ENCODE measurements around the gene NOXO1.

NOXO1 gene

GRCh38 chr16:2009791-2010510 lies 28.7 kb upstream of the NOXO1 start, which contains the start of gene ZNF598:
ZNF598 (minus strand) TSS chr16:2009821.
- peak; percentile 75 for DNase-seq (ENCODE audit: low read depth)

- DNase-seq (ENCODE audit: low read depth), result no peak
These were observed 28.0 kb upstream of the NOXO1 start for GRCh38 chr16:2009164-2009711.

GRCh38 chr16:2008631-2009163 lies 27.4 kb upstream of the NOXO1 start:
- no peak for DNase-seq (ENCODE audit: low read depth)

GRCh38 chr16:2008009-2008526 lies 26.8 kb upstream of the NOXO1 start:
- no peak for DNase-seq (ENCODE audit: low read depth)

- DNase-seq (ENCODE audit: low read depth), result no peak
These were observed 26.0 kb upstream of the NOXO1 start for GRCh38 chr16:2007081-2007836.

- no peak for DNase-seq (ENCODE audit: low read depth)
These were observed 25.0 kb upstream of the NOXO1 start for GRCh38 chr16:2006317-2006716.

GRCh38 chr16:2005646-2006045 lies 24.4 kb upstream of the NOXO1 start:
- no peak for DNase-seq (ENCODE audit: low read depth)

GRCh38 chr16:2004795-2005517 lies 23.7 kb upstream of the NOXO1 start:
- DNase-seq (ENCODE audit: low read depth), result no peak

GRCh38 chr16:2003827-2004641 lies 22.8 kb upstream of the NOXO1 start:
- DNase-seq (ENCODE audit: low read depth), result peak; percentile 45

- no peak for DNase-seq (ENCODE audit: low read depth)
These were observed 22.1 kb upstream of the NOXO1 start for GRCh38 chr16:2003231-2003826.

- DNase-seq (ENCODE audit: low read depth), result no peak
These were observed 21.3 kb upstream of the NOXO1 start for GRCh38 chr16:2002406-2003230.

GRCh38 chr16:2001456-2002355 lies 20.4 kb upstream of the NOXO1 start:
- no peak for DNase-seq (ENCODE audit: low read depth)

GRCh38 chr16:2001035-2001434 lies 19.8 kb upstream of the NOXO1 start:
- no peak for DNase-seq (ENCODE audit: low read depth)

- no peak for DNase-seq (ENCODE audit: low read depth)
These were observed 18.7 kb upstream of the NOXO1 start for GRCh38 chr16:1999866-2000514.

GRCh38 chr16:1998852-1999801 lies 17.9 kb upstream of the NOXO1 start:
- DNase-seq (ENCODE audit: low read depth), result no peak

GRCh38 chr16:1998360-1998835 lies 17.1 kb upstream of the NOXO1 start:
- no peak for DNase-seq (ENCODE audit: low read depth)

Measured in stromal cell of bone marrow (primary cell).